Measurements from ENCODE around the gene UMODL1. TPM values are rescaled to one million over a fixed set of nuclear protein-coding genes. Genes with fewer than 3 reads are reported as not detected.

UMODL1 gene
- total RNA-seq, 1 experiment from 2014 or later, result not detected

GRCh38 chr21:42117229-42117966, 46.3 kb downstream of the UMODL1 start:
- Histone ChIP-seq H3K27me3 (ENCODE audit: insufficient read depth, low read depth) (no peaks in the 10 kb centered on the region), H3K9me3 (ENCODE audit: insufficient read depth, low read depth) (no peaks in the 10 kb centered on the region), H3K4me3 (no peak overlapping the region), H3K9me2 (ENCODE audit: insufficient read depth) (no peaks in the 10 kb centered on the region), H3K4me1 (replicated peaks; ENCODE audit: insufficient read depth) (peaks cover 32% of the 10 kb centered on the region), H3K79me2 (ENCODE audit: low read depth) (no peaks in the 10 kb centered on the region), H3K27ac (no peak overlapping the region), H3K36me3 (ENCODE audit: low read depth) (no peaks in the 10 kb centered on the region), H2AFZ (no peak overlapping the region), H4K20me1 (ENCODE audit: insufficient read depth) (no peaks in the 10 kb centered on the region), H3K4me2 (0 out of 2 replicates have a peak overlapping the region, but pooled peaks have one; percentile 10), H3F3A (ENCODE audit: insufficient read depth, low read depth) (peaks cover 26% of the 10 kb centered on the region)
- TF ChIP-seq CTCF (conservative IDR thresholded peaks at IDR 0.05) (peak; percentile 89), EZH2 (IDR thresholded peaks at IDR 0.05; ENCODE audit: low read depth) (no peak)
- peak; percentile 47 to 69 for DNase-seq
- BruUV-seq (replicated peaks), result no TSS peak
- POLR2A ChIA-PET (ENCODE audit: unreplicated experiment), result no interaction called here
- intact Hi-C loops (cut with micrococcal nuclease; ENCODE audit: unreplicated experiment), result loop anchor here (1.0 to 5.0 kb wide), 5 partner anchors 159 to 835 kb away; partner anchors contain the start of gene PRDM15
- CTCF ChIA-PET, result interaction anchor here (0.6 to 1.0 kb wide), 5 partner anchors 27 to 257 kb away, joined by 3 to 6 read pairs (median 3); no protein-coding TSS in a partner anchor

- H3K9me2 ChIP-seq (ENCODE audit: insufficient read depth), result no peaks in the 10 kb centered on the region
- no TSS peak for BruUV-seq (replicated peaks)
- no peaks in the 10 kb centered on the region for H4K20me1 ChIP-seq (ENCODE audit: insufficient read depth)
- DNase-seq, result no peak
- no peaks in the 10 kb centered on the region for H3K79me2 ChIP-seq (ENCODE audit: low read depth)
- ChIA-PET CTCF (interaction anchor here (0.6 to 1.0 kb wide), 2 partner anchors 105 to 223 kb away, joined by 3 to 4 read pairs; no protein-coding TSS in a partner anchor), POLR2A (ENCODE audit: unreplicated experiment) (no interaction called here)
- H3K27me3 ChIP-seq (ENCODE audit: insufficient read depth, low read depth), result no peaks in the 10 kb centered on the region
- H3K9me3 ChIP-seq (ENCODE audit: insufficient read depth, low read depth), result no peaks in the 10 kb centered on the region
- no peak overlapping the region for H3K27ac ChIP-seq
- no peak overlapping the region for H2AFZ ChIP-seq
- intact Hi-C loops (cut with micrococcal nuclease; ENCODE audit: unreplicated experiment), result loop anchor here (1.0 to 5.0 kb wide), 5 partner anchors 159 to 836 kb away; partner anchors contain the start of gene PRDM15
- no peak overlapping the region for H3K4me2 ChIP-seq
- peaks cover 32% of the 10 kb centered on the region for H3K4me1 ChIP-seq (replicated peaks; ENCODE audit: insufficient read depth)
- peaks cover 26% of the 10 kb centered on the region for H3F3A ChIP-seq (ENCODE audit: insufficient read depth, low read depth)
- TF ChIP-seq CTCF (conservative IDR thresholded peaks at IDR 0.05) (no peak), EZH2 (IDR thresholded peaks at IDR 0.05; ENCODE audit: low read depth) (no peak)
- H3K36me3 ChIP-seq (ENCODE audit: low read depth), result no peaks in the 10 kb centered on the region
- no peak overlapping the region for H3K4me3 ChIP-seq
These were observed 47.1 kb downstream of the UMODL1 start for GRCh38 chr21:42117967-42118780.

GRCh38 chr21:42118901-42119300, 47.8 kb downstream of the UMODL1 start:
- H3K36me3 ChIP-seq (ENCODE audit: low read depth), result no peaks in the 10 kb centered on the region
- H3K79me2 ChIP-seq (ENCODE audit: low read depth), result no peaks in the 10 kb centered on the region
- DNase-seq, result no peak
- TF ChIP-seq CTCF (conservative IDR thresholded peaks at IDR 0.05), result no peak
- TF ChIP-seq EZH2 (IDR thresholded peaks at IDR 0.05; ENCODE audit: low read depth), result no peak
- H3F3A ChIP-seq (ENCODE audit: insufficient read depth, low read depth), result peaks cover 26% of the 10 kb centered on the region
- H3K4me1 ChIP-seq (replicated peaks; ENCODE audit: insufficient read depth), result peaks cover 32% of the 10 kb centered on the region
- no peak overlapping the region for H3K4me2 ChIP-seq
- H3K27ac ChIP-seq, result no peak overlapping the region
- H2AFZ ChIP-seq, result no peak overlapping the region
- no TSS peak for BruUV-seq (replicated peaks)
- H3K9me2 ChIP-seq (ENCODE audit: insufficient read depth), result no peaks in the 10 kb centered on the region
- H3K9me3 ChIP-seq (ENCODE audit: insufficient read depth, low read depth), result no peaks in the 10 kb centered on the region
- H4K20me1 ChIP-seq (ENCODE audit: insufficient read depth), result no peaks in the 10 kb centered on the region
- POLR2A ChIA-PET (ENCODE audit: unreplicated experiment), result no interaction called here
- H3K4me3 ChIP-seq, result no peak overlapping the region
- CTCF ChIA-PET, result interaction anchor here (0.6 kb wide), 1 partner anchor 106 kb away, joined by 4 read pairs; no protein-coding TSS in a partner anchor
- no peaks in the 10 kb centered on the region for H3K27me3 ChIP-seq (ENCODE audit: insufficient read depth, low read depth)
- intact Hi-C loops (cut with micrococcal nuclease; ENCODE audit: unreplicated experiment), result loop anchor here (5.0 kb wide), 3 partner anchors 242 to 837 kb away; partner anchors contain the start of gene PRDM15
